A549 (cell line): ENCODE measurements around the gene RNU4-1. TPM values are rescaled to one million over a fixed set of nuclear protein-coding genes. Genes with fewer than 3 reads are reported as not detected.

Experiments used
- ATAC-seq, 2 experiments: fragments of 200-7000 bp in 1 of 2; fragments of >200 bp in 1 of 2; cut with Nextera tagmentation in 1 of 2; cut with Tn5 transposase in 1 of 2; 3 replicates each; pipeline versions ENCODE4 v1.8.0 to v1.9.1; 2018 to 2020; ENCODE audit warnings: mild to moderate bottlenecking in 1 of 2, moderate library complexity in 1 of 2
- CTCF ChIA-PET: fragments of 300-600 bp; sonication (Branson Sonifier 250); formaldehyde crosslinking; extraction: SDS; loops from one replicate; lab custom pipeline; 2021; ENCODE audit warnings: antibody characterized with exemption, inconsistent platforms; lab: Yijun Ruan, JAX
- POLR2A ChIA-PET: fragments of 350-600 bp; formaldehyde crosslinking; extraction: SDS; loops from one replicate; lab custom pipeline; 2021; ENCODE audit warnings: antibody characterized with exemption, inconsistent platforms; lab: Yijun Ruan, JAX
- DNase-seq, 2 experiments: peaks; one replicate each; pipeline versions ENCODE4 v3.0.0 to v3.0.0-alpha.2; 2011 to 2016; ENCODE audit warnings: low read depth in 1 of 2, low spot score in 1 of 2
- FAIRE-seq: peaks from 2 replicates; lab custom pipeline; 2011; peaks lifted over from hg19 to GRCh38; lab: Jason Lieb, UNC
- H3K27ac ChIP-seq, 2 experiments: fragments of >200 bp; sonication (Bioruptor Twin); formaldehyde crosslinking; 3 replicates each; pipeline ENCODE4 v1.5.1; 2016 to 2017
- H3K4me1 ChIP-seq: fragments of >200 bp; sonication (Bioruptor Twin); formaldehyde crosslinking; 3 replicates; pipeline ENCODE4 v1.6.1; 2016
- H3K4me2 ChIP-seq: fragments of >200 bp; sonication (Bioruptor Twin); formaldehyde crosslinking; 3 replicates; pipeline ENCODE4 v1.6.1; 2016
- H3K4me3 ChIP-seq: fragments of >200 bp; sonication (Bioruptor Twin); formaldehyde crosslinking; 3 replicates; pipeline ENCODE4 v1.5.1; 2016
- H3K9me3 ChIP-seq: fragments of >200 bp; sonication (Bioruptor Twin); formaldehyde crosslinking; 3 replicates; pipeline ENCODE4 v1.6.1; 2016
- CBX8 ChIP-seq: fragments of 200-600 bp; sonication (generic); IDR thresholded peaks from 2 replicates; pipeline ENCODE4 v1.6.1; 2016
- CHD2 ChIP-seq: fragments of 150-350 bp; IDR thresholded peaks from 2 replicates; pipeline ENCODE4 v1.6.1; 2014; ENCODE audit warnings: low read length; ENCODE audit not compliant: partially characterized antibody
- CTCF ChIP-seq: fragments of >200 bp; sonication (Bioruptor Twin); formaldehyde crosslinking; IDR thresholded peaks from 3 replicates; pipeline ENCODE4 v1.5.1; 2016
- FOSL2 ChIP-seq, 2 experiments: fragments of 450-650 bp in 1 of 2; fragments of >200 bp in 1 of 2; sonication (Bioruptor Twin) in 1 of 2; formaldehyde crosslinking; IDR thresholded peaks; 2 replicates each; pipeline versions ENCODE4 v1.5.0 to v1.6.1; 2016 to 2020; ENCODE audit warnings: mild to moderate bottlenecking in 1 of 2, moderate library complexity in 1 of 2
- HES2 ChIP-seq: fragments of >200 bp; sonication (Bioruptor Twin); formaldehyde crosslinking; IDR thresholded peaks from 2 replicates; pipeline ENCODE4 v1.6.1; 2016
- HOXB13 ChIP-seq: fragments of 250-450 bp; sonication (Bioruptor Pico); IDR thresholded peaks from 2 replicates; pipeline ENCODE4 v1.5.0; 2020; ENCODE audit warnings: low read depth, mild to moderate bottlenecking, moderate library complexity
- KDM1A ChIP-seq: fragments of 200-600 bp; sonication (generic); IDR thresholded peaks from 2 replicates; pipeline ENCODE4 v1.6.1; 2016; ENCODE audit warnings: low read depth, mild to moderate bottlenecking
- KDM5A ChIP-seq: fragments of 200-600 bp; sonication (generic); IDR thresholded peaks from 2 replicates; pipeline ENCODE4 v1.6.1; 2016; ENCODE audit warnings: antibody characterized with exemption, mild to moderate bottlenecking
- MAZ ChIP-seq: fragments of 150-350 bp; IDR thresholded peaks from 2 replicates; pipeline ENCODE4 v1.6.1; 2014; ENCODE audit warnings: antibody characterized with exemption, low read depth, low read length, borderline replicate concordance
- NFE2L2 ChIP-seq: fragments of 150-350 bp; conservative IDR thresholded peaks from 2 replicates; pipeline ENCODE4 v1.6.1; 2014; ENCODE audit warnings: low read length
- NPAS2 ChIP-seq: fragments of 250-450 bp; sonication (Bioruptor Pico); IDR thresholded peaks from 2 replicates; pipeline ENCODE4 v1.8.0; 2022; ENCODE audit warnings: mild to moderate bottlenecking, moderate library complexity, borderline replicate concordance
- PBX3 ChIP-seq: IDR thresholded peaks from 2 replicates; pipeline ENCODE4 v1.6.1; 2012
- PHF8 ChIP-seq: fragments of 200-600 bp; sonication (generic); IDR thresholded peaks from 2 replicates; pipeline ENCODE4 v1.6.1; 2016; ENCODE audit warnings: low read depth, mild to moderate bottlenecking, antibody characterized with exemption, moderate library complexity, borderline replicate concordance
- RAD21 ChIP-seq, 2 experiments: fragments of >200 bp in 1 of 2; sonication (Bioruptor Twin) in 1 of 2; formaldehyde crosslinking in 1 of 2; IDR thresholded peaks in 1 of 2; conservative IDR thresholded peaks in 1 of 2; 2 replicates in 1 of 2; 3 replicates in 1 of 2; pipeline ENCODE4 v1.6.1; 2012 to 2018; ENCODE audit warnings: inconsistent platforms in 1 of 2
- RARB ChIP-seq: fragments of 250-450 bp; sonication (Bioruptor Pico); IDR thresholded peaks from 2 replicates; pipeline ENCODE4 v1.8.0; 2021; ENCODE audit warnings: mild to moderate bottlenecking, moderate library complexity
- RFX5 ChIP-seq: fragments of 450-650 bp; IDR thresholded peaks from 2 replicates; pipeline ENCODE4 v1.7.1; 2014; ENCODE audit warnings: antibody characterized with exemption, mild to moderate bottlenecking, moderate library complexity
- TFCP2L1 ChIP-seq: fragments of 250-450 bp; sonication (Bioruptor Pico); IDR thresholded peaks from 2 replicates; pipeline ENCODE4 v1.5.0; 2021; ENCODE audit warnings: mild to moderate bottlenecking
- ZFP36 ChIP-seq: fragments of 450-650 bp; IDR thresholded peaks from 2 replicates; pipeline ENCODE4 v1.6.1; 2014; ENCODE audit warnings: borderline replicate concordance; ENCODE audit not compliant: partially characterized antibody
- ZSCAN20 ChIP-seq: fragments of 250-450 bp; sonication (Bioruptor Pico); IDR thresholded peaks from 2 replicates; pipeline ENCODE4 v1.8.0; 2022; ENCODE audit warnings: mild to moderate bottlenecking, moderate library complexity
- WGBS: methylation state at CpG from one replicate; pipeline ENCODE4 v1.1.6; 2017; ENCODE audit errors: missing lambda C conversion rate; 5-methylcytosine and 5-hydroxymethylcytosine counted together
- polyA plus RNA-seq, 4 experiments: library from polyadenylated mRNA; depleted of rRNA in 3 of 4; stranded (reverse); fragments of >200 nt; fragmentation: RNase III in 1 of 4; extraction: RNeasy Plus Mini Kit Qiagen cat#74134 plus additional on column Dnase treatment in 1 of 4; gene quantifications; 2 replicates in 3 of 4; 3 replicates in 1 of 4; pipeline ENCODE4 v1.2.3, GENCODE V29; 2011 to 2017
- TF ChIP-seq, protein P1 (sequence below): IDR thresholded peaks from 2 replicates; pipeline ENCODE4 v1.6.1; 2012

RNU4-1 gene
- polyA plus RNA-seq, 2 of the 4 experiments (the other 2 are of a cell fraction), result not detected

DNA sequence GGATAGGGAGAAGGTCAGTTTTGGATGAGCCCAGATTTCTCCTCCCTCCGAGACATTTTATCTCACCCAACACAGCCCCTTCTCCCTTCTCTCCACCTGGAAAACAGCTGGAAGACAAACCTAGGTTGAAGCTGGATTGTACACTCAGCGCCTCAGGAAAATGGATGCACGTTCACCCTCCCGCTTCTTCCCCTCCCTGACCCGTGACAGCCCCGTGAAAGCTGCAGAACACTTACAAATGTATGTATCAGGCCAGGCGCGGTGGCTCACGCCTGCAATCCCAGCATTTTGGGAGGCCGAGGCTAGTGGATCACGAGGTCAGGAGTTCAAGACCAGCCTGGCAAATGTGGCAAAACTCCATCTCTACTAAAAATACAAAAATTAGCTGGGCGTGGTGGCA is 5.5 kb downstream of the RNU4-1 start:
- H3K27ac ChIP-seq, result no peak overlapping the region
- no peaks in the 10 kb centered on the region for H3K9me3 ChIP-seq
- H3K4me2 ChIP-seq, result no peak overlapping the region
- peaks cover 8% of the 10 kb centered on the region; the same call in 1 of the 3 replicates for H3K4me1 ChIP-seq
- no peak for DNase-seq
- ChIA-PET POLR2A (interaction anchor here (1.3 to 3.5 kb wide), 2 partner anchors 59 to 86 kb away, joined by 4 to 19 read pairs; partner anchors contain the start of gene RPLP0), CTCF (interaction anchor here (0.7 to 17.3 kb wide), 6 partner anchors 21 to 86 kb away, joined by 3 to 221 read pairs (median 4); partner anchors contain the start of genes PXN and RPLP0)
- TF ChIP-seq, protein P1, sequence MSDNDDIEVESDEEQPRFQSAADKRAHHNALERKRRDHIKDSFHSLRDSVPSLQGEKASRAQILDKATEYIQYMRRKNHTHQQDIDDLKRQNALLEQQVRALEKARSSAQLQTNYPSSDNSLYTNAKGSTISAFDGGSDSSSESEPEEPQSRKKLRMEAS, result no peak
- no peak for TF ChIP-seq PHF8
- TF ChIP-seq CBX8, result no peak
- TF ChIP-seq PBX3, result no peak
- TF ChIP-seq KDM1A, result no peak
- no peak for TF ChIP-seq ZFP36
- no peak for TF ChIP-seq RARB (CRISPR knock-in tag)
- no peak for TF ChIP-seq RFX5
- TF ChIP-seq CHD2, result no peak
- no peak for TF ChIP-seq RAD21 (conservative IDR thresholded peaks at IDR 0.05 in 1 of 2, IDR thresholded peaks at IDR 0.05 in 1 of 2)
- TF ChIP-seq CTCF, result no peak
- TF ChIP-seq KDM5A, result no peak
- TF ChIP-seq, all 56 proteins: peak for 0
- FAIRE-seq, result no peak
- WGBS, result 81% methylated on average over 11 of the region's 12 CpGs
- ATAC-seq, result no peak
- no peak overlapping the region for H3K4me3 ChIP-seq

- DNase-seq, result no peak
- TF ChIP-seq RFX5 (no peak), PHF8 (no peak), NPAS2 (CRISPR knock-in tag) (no peak), ZSCAN20 (no peak), HOXB13 (CRISPR knock-in tag) (no peak), CHD2 (no peak), FOSL2 (IDR thresholded peaks at IDR 0.05) (no peak), FOSL2 (CRISPR knock-in tag; IDR thresholded peaks at IDR 0.05) (no peak), TFCP2L1 (CRISPR knock-in tag) (no peak)
- TF ChIP-seq, all 56 proteins: peak for 0
- Histone ChIP-seq H3K27ac (0 out of 6 replicates have a peak overlapping the region, but pooled peaks of 1 of the 2 experiments have one; percentile 4), H3K4me1 (peaks cover 8% of the 10 kb centered on the region; the same call in 1 of the 3 replicates), H3K4me2 (peak overlapping the region; percentile 17; the same call in 1 of the 3 replicates), H3K4me3 (no peak overlapping the region), H3K9me3 (no peaks in the 10 kb centered on the region)
- ChIA-PET POLR2A (interaction anchor here (0.5 to 3.5 kb wide), 3 partner anchors 22 to 86 kb away, joined by 3 to 19 read pairs (median 4); partner anchors contain the start of gene RPLP0), CTCF (interaction anchor here (0.7 to 17.3 kb wide), 9 partner anchors 21 to 86 kb away, joined by 3 to 221 read pairs (median 3); partner anchors contain the start of genes PXN and RPLP0)
- 61% methylated on average over 7 of the region's 7 CpGs for WGBS
- no peak for FAIRE-seq
- ATAC-seq, result no peak
These were observed 6.1 kb downstream of the RNU4-1 start for GRCh38 chr12:120286768-120287490.

DNA sequence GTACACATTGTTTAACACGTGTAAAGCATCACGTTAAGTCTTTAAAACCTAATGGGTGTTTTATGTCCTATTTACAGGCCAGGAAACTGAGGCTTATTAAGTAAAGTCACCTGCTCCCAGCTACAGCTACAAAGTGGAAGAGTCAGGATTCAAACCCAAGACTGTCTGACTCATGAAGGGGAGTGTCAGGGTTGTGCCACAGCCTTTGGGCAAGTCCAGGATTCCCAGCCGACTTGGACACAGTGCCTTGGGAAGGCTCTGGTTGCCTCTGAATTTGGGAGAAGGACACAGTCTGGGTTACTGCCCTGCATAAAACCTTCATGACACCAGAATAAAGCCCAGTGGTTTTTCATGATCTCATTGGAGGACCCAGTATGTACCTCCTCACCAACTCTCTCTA is 8.7 kb downstream of the RNU4-1 start:
- peak; percentile 12 to 31; a peak in 1 of 6 replicates for ATAC-seq
- H3K4me2 ChIP-seq, result no peak overlapping the region
- WGBS, result 67% methylated on average over 3 of the region's 3 CpGs
- no peak overlapping the region for H3K4me3 ChIP-seq
- POLR2A ChIA-PET, result interaction anchor here (1.2 kb wide), 1 partner anchor 9 kb away, joined by 5 read pairs; the partner anchor contains the start of gene RNU4-1
- TF ChIP-seq CTCF, result no peak
- no peak for TF ChIP-seq MAZ
- no peak for TF ChIP-seq RFX5
- no peak for TF ChIP-seq HES2
- TF ChIP-seq NFE2L2, result no peak
- TF ChIP-seq PHF8, result no peak
- FAIRE-seq, result no peak
- DNase-seq, result no peak
- H3K9me3 ChIP-seq, result no peaks in the 10 kb centered on the region
- H3K27ac ChIP-seq, result no peak overlapping the region
- CTCF ChIA-PET, result interaction anchor here (0.6 to 17.3 kb wide), 7 partner anchors 9 to 145 kb away, joined by 3 to 221 read pairs (median 3); partner anchors contain the start of genes PXN and SIRT4
- H3K4me1 ChIP-seq, result no peaks in the 10 kb centered on the region
